Hippocampal formation (tissue), 2 donors: ENCODE results near the gene RIN1.
"Not testable (repeated sequence)": the region's sequence is repeated elsewhere in the genome, so short reads cannot be mapped to it uniquely, and the experiment has no call there.

Experiments used
- DNase-seq, 2 donors: peaks; one replicate each; lab custom pipeline; 2025; lab: John Stamatoyannopoulos, UW

The RIN1 gene

GRCh38 chr11:66318600-66318970, 17.6 kb downstream of the RIN1 start:
- DNase-seq = no peak

- DNase-seq = no peak
These were observed 18.3 kb downstream of the RIN1 start for GRCh38 chr11:66317723-66318599.

- DNase-seq = no peak
These were observed 18.9 kb downstream of the RIN1 start for GRCh38 chr11:66317322-66317722.

- DNase-seq = no peak
These were observed 19.4 kb downstream of the RIN1 start, which contains the start of gene CD248 for GRCh38 chr11:66316849-66317251. CD248 (minus strand) TSS chr11:66317044; CDS start chr11:66317027, 17 bp downstream.

GRCh38 chr11:66315921-66316811, 20.1 kb downstream of the RIN1 start:
- DNase-seq = no peak

GRCh38 chr11:66315498-66315885, 20.7 kb downstream of the RIN1 start:
- no peak for DNase-seq

GRCh38 chr11:66314561-66315497, 21.4 kb downstream of the RIN1 start:
- DNase-seq = no peak

GRCh38 chr11:66314186-66314501, 22.1 kb downstream of the RIN1 start:
- no peak for DNase-seq

GRCh38 chr11:66313321-66314185, 22.7 kb downstream of the RIN1 start:
- DNase-seq = no peak

GRCh38 chr11:66312549-66313320, 23.5 kb downstream of the RIN1 start:
- peak; percentile 92 to 95 for DNase-seq

GRCh38 chr11:66311965-66312548, 24.2 kb downstream of the RIN1 start:
- peak; percentile 65 to 84 for DNase-seq

GRCh38 chr11:66311470-66311964, 24.7 kb downstream of the RIN1 start:
- DNase-seq = no peak

- DNase-seq = not testable (repeated sequence)
These were observed 25.3 kb downstream of the RIN1 start for GRCh38 chr11:66310803-66311440.

GRCh38 chr11:66310324-66310723, 25.9 kb downstream of the RIN1 start:
- DNase-seq = no peak

- DNase-seq = no peak
These were observed 26.8 kb downstream of the RIN1 start for GRCh38 chr11:66309475-66309874.

- no peak for DNase-seq
These were observed 33.6 kb downstream of the RIN1 start for GRCh38 chr11:66302656-66303055.

GRCh38 chr11:66299186-66299585, 37.0 kb downstream of the RIN1 start:
- no peak for DNase-seq

GRCh38 chr11:66297610-66298009, 38.6 kb downstream of the RIN1 start:
- no peak for DNase-seq
